ENCODE measurements around the gene EBF3.

Gene EBF3

DNA sequence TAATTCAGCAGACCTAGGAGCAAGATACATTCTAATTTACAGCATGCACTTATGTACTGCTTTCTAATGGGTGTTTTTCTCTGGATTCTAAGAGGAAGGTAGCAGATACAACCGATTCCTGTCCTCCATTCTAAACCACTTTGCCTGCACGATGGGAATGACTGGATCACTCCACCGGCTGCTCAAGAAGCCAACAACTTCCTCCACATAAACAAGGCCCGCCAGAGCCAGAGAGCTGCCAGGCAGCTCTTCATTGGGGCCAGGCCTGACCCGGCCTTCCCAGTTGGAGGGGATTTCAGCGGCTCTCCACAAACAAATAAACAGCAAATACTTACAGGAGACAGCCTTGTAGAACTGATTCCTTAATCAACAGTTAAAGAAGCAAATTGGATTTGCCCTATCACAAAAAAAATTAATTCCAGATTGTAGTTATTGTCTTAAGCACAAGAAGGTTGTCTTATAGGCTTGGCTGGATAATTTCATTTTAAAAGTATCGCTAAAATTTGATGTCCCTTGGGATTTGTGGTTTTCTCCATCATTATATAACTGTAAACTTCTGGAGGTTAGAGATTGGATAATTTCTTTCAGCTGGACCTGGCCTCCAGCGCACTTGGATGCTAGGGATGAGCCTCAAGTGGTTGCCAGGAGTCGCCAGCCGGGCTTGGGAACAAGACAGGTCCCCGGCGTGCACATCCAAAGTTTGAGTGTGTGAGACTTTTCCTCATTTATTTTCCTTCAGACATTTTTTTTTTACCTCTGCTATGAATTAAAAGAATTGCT lies 20.9 kb downstream of the EBF3 start:
- DNase-seq: no peak

DNA sequence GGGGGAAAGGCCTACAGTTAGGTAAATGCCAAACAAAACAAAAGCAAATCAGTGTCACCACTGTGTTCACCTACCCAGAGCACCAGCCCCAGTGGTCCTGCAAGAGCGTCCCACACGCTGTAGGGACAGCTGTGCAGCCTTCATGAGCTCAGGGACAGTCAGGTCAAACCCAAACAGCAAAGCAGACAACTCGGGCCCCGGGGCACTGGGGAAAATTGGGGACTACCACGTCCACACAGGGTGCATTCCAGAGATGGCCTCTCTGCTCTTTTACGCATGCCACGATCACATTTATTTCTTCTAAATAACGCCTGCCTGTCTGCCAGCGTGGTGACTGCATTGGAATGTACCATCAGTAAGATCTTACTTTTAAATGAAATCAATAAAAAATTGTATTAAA lies 21.7 kb downstream of the EBF3 start:
- DNase-seq: no peak

DNA sequence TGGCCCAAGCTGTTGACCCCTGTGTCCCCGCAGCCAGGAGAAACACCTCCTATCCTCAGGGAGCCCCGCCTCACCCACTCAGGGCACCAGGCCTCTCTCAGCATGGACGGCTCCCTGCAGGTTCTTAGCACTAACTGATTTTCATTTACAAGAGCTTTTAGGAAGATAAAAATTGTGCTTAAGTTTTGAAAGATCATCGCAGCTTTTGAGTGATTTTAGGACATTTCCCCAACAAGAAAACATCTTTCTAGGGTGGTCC lies 22.1 kb downstream of the EBF3 start:
- no peak for DNase-seq

DNA sequence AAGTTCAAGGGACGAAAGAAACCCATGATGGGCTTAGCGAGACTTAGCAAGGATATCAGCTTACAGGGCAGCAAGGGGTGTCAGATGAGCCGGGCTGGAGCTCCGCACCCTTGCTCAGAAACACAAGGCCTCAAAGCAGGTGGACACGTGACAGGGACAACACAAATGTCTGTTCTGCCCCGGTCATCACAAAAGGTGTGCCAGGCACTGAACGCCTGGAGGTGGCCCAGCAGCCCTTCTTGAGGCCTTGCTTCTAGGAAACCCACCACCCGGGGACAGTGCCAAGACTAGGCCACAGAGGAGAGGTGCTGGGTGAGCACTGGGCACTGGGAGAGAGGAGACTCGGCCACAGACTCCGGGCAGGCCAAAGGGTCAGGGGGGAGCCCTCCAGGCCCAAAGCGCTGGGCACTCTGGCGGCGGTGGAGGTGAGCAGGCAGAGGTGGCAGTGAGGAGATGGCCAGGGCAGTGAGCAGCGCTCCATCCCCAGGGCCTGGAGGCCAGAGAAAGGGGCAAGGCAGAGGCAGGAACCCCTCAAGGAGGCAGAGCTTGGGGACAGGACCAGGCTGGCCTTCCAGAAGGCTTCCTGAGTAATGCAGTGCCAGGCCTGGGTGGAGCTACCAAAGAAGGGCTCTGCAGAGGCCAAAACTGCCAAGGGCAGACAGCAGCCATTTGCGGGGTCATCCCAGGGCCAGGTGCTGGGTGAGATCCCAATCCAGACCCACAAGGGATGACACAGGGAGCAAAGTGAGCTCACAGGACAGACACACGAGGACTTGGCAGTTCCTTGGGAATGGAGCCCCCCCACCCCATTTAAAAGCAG lies 22.7 kb downstream of the EBF3 start:
- no peak for DNase-seq

DNA sequence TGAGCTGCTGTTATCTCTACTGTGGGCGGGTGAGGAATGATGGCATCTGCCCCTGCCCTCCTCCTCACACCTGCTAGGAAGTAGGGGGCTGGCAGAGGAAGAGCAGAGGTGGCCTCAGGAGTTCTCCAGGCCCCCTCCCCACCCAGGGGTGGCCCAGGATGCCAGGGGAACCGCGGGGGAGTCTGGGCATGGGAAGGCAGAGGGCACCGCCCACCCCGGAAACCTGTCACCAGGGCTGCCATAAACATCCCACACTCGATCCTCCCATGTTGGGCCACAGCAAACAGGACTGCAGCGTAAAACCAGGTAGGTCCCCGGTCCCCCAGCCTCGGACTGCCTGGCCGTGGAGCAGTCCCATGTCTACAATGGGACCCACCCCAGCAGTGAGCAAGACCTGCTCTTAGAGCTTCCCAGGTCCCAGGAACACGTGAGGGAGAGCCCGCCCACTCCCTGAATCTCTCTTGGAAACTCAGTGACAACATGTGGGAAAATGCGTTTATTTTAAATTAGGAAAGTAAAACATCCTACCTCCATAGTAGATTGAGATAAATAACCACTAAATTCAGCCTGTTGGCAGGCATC lies 23.4 kb downstream of the EBF3 start:
- DNase-seq: no peak

DNA sequence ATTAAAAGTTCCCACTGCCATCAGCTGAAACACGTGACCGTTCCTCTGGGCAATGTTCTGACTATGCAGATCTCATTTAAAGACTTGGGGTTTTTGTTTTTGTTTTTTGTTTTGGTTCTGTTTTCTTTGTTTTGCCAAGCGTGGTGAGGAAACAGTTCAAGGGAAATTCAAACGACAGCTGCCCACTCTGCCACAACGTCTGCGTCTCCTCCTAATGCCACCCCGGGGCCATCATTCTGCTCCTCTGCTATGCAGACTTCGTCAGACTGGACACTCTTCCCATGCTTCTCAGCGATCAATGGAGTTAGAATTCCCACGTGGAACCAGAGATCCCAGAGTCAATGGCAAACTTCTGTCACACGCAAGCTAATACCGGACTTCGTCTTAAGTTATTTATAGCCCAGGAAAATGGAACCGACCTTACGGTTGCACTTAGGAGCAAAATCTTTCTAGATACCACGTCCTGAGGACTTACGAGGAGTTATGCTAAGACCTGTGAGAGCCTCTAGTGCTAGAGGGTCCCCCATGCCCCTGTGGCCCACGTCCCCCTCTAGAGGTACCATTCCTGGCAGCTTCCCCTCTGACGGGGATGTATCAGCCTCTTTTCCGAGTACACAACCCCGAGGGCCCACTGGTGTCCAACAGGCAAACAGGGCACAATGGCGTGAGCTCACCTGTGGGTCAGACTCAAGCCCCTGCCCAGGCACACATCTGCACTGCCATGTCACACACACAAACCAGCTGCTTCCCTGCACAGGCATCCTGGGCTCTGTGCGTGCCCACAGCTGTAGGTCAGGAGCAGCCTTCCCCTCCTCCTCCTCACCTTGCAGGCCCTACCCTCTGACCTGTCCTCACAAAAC lies 24.4 kb downstream of the EBF3 start:
- DNase-seq: no peak

DNA sequence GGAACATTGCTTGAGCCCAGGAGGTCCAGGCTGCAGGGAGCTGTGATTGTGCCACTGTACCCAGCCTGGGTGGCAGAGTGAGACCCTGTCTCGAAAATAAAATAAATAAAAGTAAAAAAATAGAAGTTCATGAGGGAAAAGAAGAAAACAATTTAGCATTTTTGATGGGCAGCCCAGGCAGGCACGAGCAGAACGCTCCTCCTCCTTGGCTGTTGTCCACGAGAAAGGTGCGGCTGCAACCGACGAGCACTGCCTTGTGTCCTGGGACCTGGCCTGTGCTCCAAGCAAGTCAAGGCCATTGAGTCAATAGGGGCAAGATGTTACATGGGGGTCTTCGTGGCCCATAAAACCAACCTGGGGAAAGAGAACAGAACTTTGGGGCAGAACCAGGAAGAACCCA lies 25.6 kb downstream of the EBF3 start:
- DNase-seq: no peak

DNA sequence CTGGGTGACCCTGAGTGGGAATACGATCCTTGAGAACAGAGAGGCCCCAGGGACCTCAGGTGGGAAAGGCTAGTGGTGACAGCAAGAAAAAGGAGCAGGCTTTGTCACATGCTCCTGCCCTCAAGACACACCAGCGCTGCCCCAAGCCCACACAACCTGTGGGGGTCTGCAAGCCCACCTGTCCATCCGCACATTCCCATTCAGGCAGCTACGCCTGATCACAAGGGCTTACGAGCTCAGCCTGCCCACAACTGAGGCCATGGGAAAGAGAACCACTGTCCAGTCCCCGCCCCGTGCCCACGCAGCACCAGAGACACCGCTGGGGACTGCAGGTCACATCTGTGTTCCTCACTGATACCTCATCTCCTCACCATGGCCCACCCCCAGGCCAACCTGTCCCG lies 26.7 kb downstream of the EBF3 start:
- no peak for DNase-seq

DNA sequence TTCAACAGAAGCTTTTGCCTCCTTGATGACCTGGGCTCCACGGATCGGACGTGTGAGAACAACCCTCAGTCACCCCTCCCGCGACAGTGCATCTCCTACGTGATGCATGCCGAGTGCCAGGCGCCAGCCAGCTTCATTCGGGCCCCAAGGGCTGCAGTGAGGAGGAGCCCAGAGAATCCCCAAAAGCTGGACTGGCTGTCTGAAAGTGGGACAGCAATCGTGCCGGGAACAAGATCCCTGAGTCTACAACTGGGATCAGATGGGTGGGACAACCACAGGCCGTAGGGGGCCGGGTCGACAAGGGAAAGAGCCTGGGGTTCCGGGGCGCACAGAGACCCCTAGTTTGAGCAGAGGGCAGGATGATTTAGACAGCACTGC lies 27.2 kb downstream of the EBF3 start:
- no peak for DNase-seq

DNA sequence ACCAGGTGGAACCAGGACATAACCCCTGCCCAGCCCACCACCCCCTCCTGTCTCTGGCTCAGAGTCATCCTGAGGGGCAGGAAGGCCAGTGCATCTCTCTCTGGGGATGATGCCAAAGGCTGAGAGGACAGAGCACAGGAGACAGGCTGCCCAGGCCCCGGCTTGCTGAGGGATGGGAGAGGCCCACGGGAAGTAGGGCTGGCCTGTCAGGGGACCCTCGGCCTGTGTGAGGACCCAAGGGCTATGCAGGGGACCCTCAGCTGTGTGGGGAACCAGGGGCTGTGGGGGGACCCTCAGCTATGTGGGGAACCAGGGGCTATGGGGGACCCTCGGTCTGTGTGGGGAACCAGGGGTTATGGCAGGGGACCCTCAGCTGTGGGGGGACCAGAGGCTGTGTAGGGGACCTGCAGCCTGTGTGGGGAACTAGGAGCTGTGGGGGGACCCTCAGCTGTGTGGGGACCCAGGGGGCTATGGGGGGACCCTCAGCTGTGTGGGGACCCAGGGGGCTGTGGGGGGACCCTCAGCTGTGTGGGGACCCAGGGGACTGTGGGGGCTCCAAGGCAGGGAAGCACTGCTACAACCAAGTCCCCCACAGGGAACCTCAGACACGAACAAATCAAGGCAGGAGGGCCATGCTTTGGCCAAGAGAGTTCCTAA lies 27.7 kb downstream of the EBF3 start:
- no peak for DNase-seq

DNA sequence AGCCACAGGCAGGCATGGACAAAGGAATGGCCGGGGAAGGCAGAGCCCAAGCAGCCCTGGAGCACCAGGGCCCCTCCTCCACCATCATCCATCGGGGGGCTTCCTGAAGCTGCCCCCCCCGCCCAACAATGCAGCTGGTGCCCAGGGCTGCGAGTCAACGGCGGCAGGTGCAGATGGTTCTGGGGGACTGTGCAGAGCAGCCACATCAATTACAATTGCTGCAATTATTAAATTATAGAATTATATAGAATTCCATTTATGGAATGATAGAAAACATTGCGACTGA lies 28.3 kb downstream of the EBF3 start:
- no peak for DNase-seq

DNA sequence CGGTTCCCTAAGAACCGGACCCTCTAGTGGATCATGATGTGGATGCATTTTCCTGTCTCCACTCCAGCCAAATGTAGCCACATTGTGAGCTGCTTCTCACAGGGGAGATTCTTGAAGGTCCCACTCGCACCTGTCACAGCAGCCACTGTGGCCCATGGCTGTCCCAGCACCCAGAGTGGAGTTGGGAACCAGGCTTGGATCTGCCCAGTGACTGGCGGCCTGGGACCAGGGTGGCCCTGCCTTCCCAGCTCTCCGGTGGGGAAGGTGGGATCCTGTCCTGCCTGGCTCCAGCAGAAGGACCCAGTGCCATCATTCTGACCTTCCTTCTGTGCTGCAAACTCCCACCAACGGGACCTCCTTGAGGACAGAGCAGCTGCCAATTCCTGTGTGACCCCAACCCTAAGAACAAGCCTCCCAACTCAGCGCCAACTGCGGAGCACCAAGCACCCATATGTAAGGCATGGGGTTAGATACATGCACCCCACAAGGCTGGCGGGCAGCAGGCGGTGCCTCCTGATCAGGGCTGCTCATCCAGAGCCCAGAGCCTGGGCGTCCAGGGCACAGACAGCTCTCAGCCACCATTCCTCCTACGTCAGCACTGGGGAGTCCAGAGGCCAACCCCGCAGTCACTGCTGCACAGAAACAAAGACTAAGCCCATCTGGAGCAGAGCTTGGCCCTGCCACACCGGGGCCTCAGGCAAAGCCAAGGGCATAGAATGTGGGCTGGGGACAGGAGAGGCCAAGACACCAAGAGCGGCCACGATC lies 28.8 kb downstream of the EBF3 start:
- no peak for DNase-seq

DNA sequence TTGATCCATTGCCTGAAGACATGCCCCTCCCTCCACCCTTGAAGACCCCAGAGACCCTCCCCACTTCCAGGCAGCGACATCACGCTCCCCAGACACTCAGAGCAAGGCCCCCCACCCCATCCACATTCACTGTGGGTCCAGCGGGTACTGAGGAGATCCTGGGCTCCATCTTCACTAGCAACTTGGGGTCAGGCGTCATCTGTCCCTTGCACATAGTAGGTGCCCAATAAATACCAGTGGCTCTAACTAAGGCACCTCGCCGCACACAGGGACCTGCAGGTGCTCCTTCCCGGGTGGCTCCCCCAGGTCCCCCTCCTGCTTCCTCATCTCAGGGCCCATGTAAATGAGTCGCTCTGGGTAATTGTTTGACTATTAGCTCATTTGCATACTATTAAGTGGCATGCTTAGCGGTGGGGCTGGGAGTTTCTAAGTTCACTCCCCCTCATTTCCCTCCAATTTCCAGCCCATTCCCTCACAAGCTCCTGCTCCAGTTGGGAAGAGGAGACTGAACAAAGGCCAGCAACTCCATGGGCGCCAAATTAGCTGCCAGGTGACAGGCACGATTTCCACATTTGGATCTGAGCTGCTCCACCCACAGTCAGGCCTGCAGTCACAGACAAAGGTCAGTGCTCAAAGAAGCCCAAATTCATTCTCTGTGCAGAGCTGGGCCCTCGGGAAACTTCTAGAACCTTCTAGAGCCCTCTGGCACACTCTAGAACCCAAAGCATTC lies 29.7 kb downstream of the EBF3 start:
- DNase-seq: no peak

DNA sequence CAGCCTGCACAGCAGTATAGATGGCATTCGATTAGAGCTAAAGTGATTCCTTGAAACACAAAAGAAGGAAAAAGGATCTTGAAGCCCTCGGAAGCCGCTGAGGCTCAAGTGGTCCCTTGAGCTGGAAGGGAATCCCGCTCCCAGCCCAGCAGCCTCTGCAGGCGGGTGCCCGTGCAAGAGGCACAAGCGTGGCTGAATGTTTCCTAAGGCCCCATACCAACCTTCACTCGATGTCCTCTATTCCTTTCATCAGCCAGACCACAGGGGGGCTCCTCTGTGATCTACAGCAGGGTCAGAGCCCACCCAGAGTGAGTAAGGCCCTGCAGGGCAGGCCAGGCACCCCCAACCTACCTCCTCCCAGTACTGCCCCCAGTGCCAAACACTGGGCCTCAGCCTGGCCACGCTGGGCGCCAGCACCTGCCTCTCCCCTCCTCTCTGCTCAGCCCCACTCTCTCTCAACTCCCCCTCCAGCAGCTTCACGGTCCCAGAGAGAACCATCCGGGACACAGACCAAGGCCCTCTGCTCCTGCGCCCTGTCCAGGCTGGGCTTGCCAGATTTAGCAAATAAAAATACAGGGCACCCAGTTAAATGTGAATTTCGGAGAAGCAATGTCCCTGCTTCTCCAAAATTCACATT lies 30.5 kb downstream of the EBF3 start:
- DNase-seq: no peak

DNA sequence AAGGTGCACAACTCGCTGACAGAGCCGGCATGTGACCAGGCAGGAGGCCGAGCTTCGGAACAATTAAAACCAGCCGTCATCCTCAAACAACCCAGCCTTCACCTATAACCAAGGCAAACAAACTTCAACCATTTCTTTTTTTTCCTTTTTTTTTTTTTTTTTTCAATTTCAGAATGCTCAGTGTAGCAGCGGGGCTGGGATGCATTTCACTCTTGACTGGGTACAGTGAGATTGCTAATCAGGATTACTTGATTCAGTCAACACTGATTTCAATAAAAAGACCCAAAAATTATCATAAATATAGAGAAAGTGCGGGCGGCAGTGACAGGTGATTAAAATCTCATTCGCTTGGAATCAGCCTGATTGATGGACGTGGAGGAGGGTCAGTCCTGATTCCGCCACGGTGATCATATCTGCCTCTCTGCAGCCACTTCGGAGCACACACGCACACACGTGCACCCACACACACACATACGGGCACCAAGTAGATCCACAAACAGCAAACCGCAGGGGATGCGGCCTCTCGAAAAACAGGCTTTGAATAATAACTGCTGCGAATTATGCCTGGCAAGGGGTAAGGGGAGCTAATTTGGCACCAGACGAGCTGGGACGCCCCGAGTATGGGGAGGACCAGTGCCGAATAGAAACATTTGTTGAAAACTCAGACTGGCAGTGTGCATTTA lies 31.2 kb downstream of the EBF3 start:
- DNase-seq: no peak

DNA sequence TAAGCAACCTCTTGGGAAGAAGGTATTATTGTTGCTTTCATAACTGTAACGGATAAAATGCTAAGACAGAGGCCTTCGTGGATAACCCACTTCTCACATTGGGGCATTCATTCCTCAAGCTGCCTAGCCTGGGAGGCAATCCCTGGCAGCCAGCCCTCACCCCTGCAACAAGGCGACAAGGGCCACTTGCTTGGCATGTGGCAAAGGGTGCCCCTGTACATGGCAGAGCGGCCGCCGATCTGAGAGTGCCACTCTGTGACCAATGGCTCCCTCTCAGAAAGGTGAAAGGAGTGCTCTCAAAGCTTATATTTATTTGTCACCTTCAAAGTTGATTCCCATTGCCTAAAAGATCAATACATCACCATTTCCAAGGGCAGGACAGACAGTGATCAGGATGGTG lies 31.9 kb downstream of the EBF3 start:
- no peak for DNase-seq

DNA sequence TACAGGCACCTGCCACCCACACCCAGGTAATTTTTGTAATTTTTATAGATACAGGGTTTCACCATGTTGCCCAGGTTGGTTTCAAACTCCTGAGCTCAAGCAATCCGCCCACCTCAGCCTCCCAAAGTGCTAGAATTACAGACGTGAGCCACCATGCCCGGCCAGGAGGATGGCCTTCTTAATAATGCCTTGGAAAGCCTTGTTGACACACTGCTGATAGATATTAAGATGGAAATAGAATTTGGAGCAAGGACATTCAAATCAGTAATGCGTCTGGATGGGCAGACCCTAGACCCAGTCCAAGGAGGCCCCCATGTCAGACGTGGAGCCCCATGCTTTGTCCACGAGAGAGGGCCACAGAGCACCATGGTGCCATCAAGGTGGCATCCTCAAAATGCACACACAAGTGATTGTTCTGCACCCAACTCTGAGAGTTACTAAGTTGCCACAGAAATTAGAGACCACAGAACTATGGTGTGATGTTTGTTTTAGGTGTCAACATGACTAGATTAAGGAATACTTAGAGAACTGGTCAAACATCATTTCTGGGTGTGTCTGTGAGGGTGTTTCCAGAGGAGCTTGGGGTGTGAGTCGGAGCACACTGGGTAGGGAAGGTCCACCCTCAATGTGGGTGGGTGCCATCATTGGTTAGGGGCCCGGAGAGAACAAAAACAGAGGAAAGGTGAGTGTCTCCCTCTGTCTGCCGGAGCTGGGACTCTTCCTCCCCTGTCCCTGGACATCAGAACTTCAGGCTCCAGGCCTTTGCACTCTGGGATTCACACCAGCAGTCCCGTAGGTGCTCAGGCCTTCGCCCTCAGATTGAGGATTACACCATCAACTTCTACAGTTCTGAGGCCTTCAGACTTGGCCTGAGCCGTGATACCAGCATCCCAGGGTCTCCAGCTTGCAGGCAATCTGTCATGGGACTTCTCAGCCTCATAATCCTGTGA lies 34.5 kb downstream of the EBF3 start:
- no peak for DNase-seq

DNA sequence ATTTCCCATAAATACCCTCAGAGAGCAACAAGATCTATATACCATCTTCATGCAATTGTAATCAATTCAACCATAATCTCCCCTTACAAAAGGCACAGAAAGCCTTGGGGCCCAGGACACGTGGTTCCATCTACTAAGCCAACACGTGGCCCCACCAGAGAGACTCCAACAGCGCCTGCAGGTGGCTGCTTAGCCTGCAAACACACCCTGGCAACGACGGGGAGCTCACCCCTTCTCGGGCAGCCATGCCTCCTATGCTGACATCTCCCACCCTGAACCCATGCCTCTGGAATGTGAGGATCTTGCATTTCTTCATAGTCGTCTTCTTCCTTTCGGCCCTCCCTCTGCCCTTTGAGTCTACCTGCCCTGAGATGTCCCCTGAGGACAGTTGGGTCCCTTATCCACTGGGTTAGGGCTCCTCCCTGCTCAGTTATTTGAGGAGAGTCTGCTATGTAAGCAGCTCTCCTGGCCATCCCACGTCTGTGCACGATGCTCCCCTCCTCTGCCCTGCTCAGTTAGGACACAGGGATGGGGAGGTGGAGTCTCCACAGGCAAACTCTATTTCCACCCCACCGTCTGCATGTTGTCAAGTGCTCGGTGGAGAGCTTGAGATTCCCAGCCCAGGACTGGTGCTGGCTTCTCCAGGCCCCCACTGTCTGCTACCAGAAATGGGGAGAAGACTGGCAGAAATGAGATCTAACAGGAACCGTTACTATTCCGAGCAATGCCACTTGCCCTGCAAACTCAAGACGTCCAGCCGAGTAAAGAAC lies 36.5 kb downstream of the EBF3 start:
- DNase-seq: no peak
